Left lung (tissue), 10 donors: Measurements from ENCODE around the gene MYZAP. TPM values are rescaled to one million over a fixed set of nuclear protein-coding genes. Genes with fewer than 3 reads are reported as not detected.
A peak's percentile ranks its signal among the peaks of the same experiment; 100 is the strongest.

Experiments
- ATAC-seq: fragments of 200-7000 bp; cut with Tn5 transposase; one replicate; pipeline ENCODE4 v1.9.1; 2020; ENCODE audit warnings: moderate library complexity
- DNase-seq, 4 donors: peaks; one replicate each; pipeline ENCODE4 v3.0.0-alpha.2; 2013 to 2020
- H3K27ac ChIP-seq, 2 donors: fragments of 200-600 bp; sonication (generic) in 1 of 2; one replicate each; pipeline versions ENCODE4 v1.5.0 to v1.8.0; 2020 to 2021
- H3K27me3 ChIP-seq, 2 donors: fragments of 200-600 bp; sonication (generic) in 1 of 2; one replicate each; pipeline versions ENCODE4 v1.5.0 to v1.8.0; 2020 to 2021
- H3K36me3 ChIP-seq, 2 donors: fragments of 200-600 bp; sonication (generic) in 1 of 2; one replicate each; pipeline versions ENCODE4 v1.5.0 to v1.8.0; 2020 to 2021
- H3K4me1 ChIP-seq, 2 donors: fragments of 200-600 bp; one replicate each; pipeline ENCODE4 v1.8.0; 2021
- H3K4me3 ChIP-seq, 2 donors: fragments of 200-600 bp; sonication (generic) in 1 of 2; one replicate each; pipeline versions ENCODE4 v1.5.0 to v1.8.0; 2020 to 2021; ENCODE audit warnings: mild to moderate bottlenecking in 1 of 2
- H3K9me3 ChIP-seq, 2 donors: fragments of 200-600 bp; sonication (generic) in 1 of 2; one replicate each; pipeline versions ENCODE4 v1.5.0 to v1.8.0; 2020 to 2021
- intact Hi-C, 2 donors: fragments of 100-400 bp; cut with DNase I; formaldehyde crosslinking; loops; one replicate each; pipeline versions ENCODE4 v1.11.2 to v1.14.2; 2022
- polyA plus RNA-seq, 6 donors: library from polyadenylated mRNA; unstranded; fragments of 120-200 nt; gene quantifications; one replicate each; pipeline ENCODE4 v1.2.1, GENCODE V29; 2013; ENCODE audit not compliant: insufficient read length in 6 of 6
- total RNA-seq, 2 donors: library from RNA; stranded (reverse); fragmentation: NEBNext Ultra II Directional; extraction: Animal tissue kit (Norgen Biotek cat#: 25700); gene quantifications; one replicate each; pipeline ENCODE4 v1.2.1, GENCODE V29; 2021
- TF ChIP-seq, protein P1 (sequence below), 2 donors: fragments of 200-600 bp; sonication (generic) in 1 of 2; IDR thresholded peaks; one replicate each; pipeline versions ENCODE4 v1.5.0 to v1.8.0; 2021; ENCODE audit warnings: antibody characterized with exemption in 2 of 2
- donor health status: DM: no; HTN: yes; CAD: no.
- donor health status: DM: no; HTN: no; CAD: no.

MYZAP gene
- total and polyA plus RNA-seq, 8 donors = 17.1 to 66.1 (median 63.6) TPM

DNA sequence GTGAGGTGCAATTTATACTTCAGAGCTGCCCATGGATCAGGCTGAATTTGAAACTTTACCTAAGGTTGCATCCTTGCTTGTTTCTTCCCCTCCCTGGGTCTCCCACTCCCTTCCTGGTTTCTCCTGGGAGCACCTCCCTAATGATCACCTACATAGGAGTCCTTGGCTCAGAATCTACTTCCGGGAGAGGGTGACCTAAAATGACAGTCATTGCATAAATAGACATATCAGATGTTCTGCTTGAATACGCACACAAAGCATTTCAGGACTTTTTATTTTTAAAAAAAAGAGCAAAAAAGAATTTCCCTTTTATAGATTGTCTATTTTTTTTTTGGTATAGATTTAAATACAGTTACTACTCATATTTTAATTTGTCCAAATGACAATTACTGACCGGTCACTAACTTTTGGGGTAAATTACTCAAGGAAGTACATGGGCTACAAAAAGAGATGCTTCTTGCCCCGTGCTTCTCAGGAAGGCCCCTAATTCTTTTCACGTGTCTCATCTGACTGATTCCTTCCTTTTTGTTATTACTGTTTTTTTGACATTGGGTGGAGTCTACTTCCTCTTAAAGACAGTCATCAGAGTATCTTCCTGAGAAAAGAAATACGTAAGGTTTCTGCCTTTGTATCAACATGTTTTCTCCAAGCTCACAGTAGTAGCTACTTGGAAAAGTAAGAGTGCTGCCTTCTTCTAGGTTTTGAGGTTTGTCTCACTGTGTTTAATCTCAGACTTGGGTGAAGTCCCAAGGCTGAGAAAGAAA lies 4.9 kb upstream of the MYZAP start:
- DNase-seq (no peak), ATAC-seq (no peak)
- TF ChIP-seq, protein P1, sequence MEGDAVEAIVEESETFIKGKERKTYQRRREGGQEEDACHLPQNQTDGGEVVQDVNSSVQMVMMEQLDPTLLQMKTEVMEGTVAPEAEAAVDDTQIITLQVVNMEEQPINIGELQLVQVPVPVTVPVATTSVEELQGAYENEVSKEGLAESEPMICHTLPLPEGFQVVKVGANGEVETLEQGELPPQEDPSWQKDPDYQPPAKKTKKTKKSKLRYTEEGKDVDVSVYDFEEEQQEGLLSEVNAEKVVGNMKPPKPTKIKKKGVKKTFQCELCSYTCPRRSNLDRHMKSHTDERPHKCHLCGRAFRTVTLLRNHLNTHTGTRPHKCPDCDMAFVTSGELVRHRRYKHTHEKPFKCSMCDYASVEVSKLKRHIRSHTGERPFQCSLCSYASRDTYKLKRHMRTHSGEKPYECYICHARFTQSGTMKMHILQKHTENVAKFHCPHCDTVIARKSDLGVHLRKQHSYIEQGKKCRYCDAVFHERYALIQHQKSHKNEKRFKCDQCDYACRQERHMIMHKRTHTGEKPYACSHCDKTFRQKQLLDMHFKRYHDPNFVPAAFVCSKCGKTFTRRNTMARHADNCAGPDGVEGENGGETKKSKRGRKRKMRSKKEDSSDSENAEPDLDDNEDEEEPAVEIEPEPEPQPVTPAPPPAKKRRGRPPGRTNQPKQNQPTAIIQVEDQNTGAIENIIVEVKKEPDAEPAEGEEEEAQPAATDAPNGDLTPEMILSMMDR (IDR thresholded peaks at IDR 0.05) = no peak
- H3K9me3 ChIP-seq = peaks cover 0 to 17% of the 10 kb centered on the region in 2 donors
- intact Hi-C loops = no loop called here
- peak overlapping the region in 1 of 2 donors; percentile 14 for H3K27ac ChIP-seq
- peaks cover 5 to 11% of the 10 kb centered on the region in 2 donors for H3K4me1 ChIP-seq
- peaks cover 0 to 14% of the 10 kb centered on the region in 2 donors for H3K27me3 ChIP-seq
- no peaks in the 10 kb centered on the region for H3K36me3 ChIP-seq
- H3K4me3 ChIP-seq = no peak overlapping the region

DNA sequence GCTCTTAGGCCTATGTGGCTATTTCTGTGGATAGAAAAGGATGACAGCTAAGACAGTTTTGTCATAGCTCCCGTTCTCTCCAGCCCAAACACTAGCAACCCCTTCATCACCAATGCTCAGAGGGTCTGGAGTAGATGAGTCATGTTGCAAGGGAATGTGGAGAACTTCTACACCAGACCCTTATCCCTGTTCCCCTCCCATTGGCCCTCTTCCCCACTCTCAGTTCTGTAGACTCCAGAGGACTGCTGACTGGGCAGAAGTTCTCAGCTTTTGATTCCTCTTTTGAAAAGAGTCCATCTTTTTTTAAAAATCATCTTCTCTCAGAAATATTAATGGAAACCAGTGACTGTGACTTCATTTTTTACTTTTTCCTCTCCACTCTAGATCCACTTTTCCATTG lies 2.4 kb upstream of the MYZAP start:
- Histone ChIP-seq H3K27ac (peak overlapping the region in 1 of 2 donors; percentile 5), H3K9me3 (no peaks in the 10 kb centered on the region), H3K27me3 (peaks cover 0 to 24% of the 10 kb centered on the region in 2 donors), H3K4me3 (no peak overlapping the region), H3K4me1 (peaks cover 5 to 17% of the 10 kb centered on the region in 2 donors), H3K36me3 (no peaks in the 10 kb centered on the region)
- TF ChIP-seq, protein P1 (IDR thresholded peaks at IDR 0.05) = no peak
- DNase-seq (no peak), ATAC-seq (peak; percentile 6)
- intact Hi-C loops = no loop called here

DNA sequence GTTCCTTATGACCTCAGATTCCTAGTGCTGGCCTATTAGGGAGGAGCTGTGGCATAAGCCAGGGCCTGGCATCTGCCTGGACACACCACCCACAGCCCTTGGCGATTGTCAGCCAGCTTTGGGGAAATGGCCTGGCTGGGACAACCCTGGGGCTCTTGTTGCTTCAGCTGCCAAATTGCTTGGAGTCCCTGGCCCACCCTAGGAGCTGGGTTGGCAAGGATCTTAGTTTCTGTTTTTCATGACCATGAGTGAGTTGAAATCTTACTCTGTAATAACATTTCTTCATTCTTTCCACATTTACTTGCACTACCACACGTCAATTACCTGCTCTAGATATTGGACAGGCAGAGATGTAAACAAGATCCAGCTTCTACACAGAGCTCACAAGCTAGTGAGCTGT lies 1.9 kb upstream of the MYZAP start:
- Histone ChIP-seq H3K27me3 (peaks cover 0 to 24% of the 10 kb centered on the region in 2 donors), H3K9me3 (no peaks in the 10 kb centered on the region), H3K4me1 (peaks cover 5 to 17% of the 10 kb centered on the region in 2 donors), H3K27ac (peak overlapping the region in 1 of 2 donors; percentile 5), H3K4me3 (no peak overlapping the region), H3K36me3 (no peaks in the 10 kb centered on the region)
- intact Hi-C loops = no loop called here
- ATAC-seq (no peak), DNase-seq (no peak)
- TF ChIP-seq, protein P1 (IDR thresholded peaks at IDR 0.05) = no peak

DNA sequence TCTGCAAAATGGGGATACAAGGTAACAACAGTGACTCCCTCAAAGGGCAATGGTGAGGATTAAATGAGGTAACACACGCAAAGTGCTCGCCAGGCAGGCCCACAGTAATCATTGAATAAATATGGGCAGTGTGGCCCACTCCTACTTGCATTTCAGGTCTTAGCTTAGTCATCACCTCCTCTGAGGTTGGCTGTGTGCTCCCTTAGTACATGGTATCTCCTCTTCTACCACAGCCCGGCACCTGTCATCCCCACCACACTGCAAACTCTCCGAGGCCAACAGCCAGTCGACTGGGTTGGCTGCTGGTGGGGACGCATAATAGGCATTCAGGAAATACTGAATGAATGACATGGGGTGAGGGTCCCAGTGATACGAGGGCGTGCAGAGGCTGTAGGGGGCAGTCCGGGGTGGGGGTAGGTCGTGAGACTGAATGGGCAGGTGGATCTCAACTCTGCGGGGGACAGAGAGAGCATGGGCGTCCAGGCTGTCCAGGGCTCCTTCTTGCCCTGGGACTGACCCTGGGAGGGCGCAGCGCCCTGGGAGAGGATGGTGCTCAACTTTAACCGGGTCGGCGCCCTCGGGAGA lies 375 bp upstream of the MYZAP start:
- no peak for DNase-seq
- TF ChIP-seq, protein P1 (IDR thresholded peaks at IDR 0.05) = no peak
- Histone ChIP-seq H3K4me3 (peak overlapping the region; percentile 36 to 57), H3K4me1 (peaks cover 5 to 17% of the 10 kb centered on the region in 2 donors), H3K27ac (peak overlapping the region in 1 of 2 donors; percentile 73), H3K9me3 (no peaks in the 10 kb centered on the region), H3K27me3 (peaks cover 0 to 24% of the 10 kb centered on the region in 2 donors), H3K36me3 (no peaks in the 10 kb centered on the region)
- intact Hi-C loops = no loop called here
- ATAC-seq = peak; percentile 11

DNA sequence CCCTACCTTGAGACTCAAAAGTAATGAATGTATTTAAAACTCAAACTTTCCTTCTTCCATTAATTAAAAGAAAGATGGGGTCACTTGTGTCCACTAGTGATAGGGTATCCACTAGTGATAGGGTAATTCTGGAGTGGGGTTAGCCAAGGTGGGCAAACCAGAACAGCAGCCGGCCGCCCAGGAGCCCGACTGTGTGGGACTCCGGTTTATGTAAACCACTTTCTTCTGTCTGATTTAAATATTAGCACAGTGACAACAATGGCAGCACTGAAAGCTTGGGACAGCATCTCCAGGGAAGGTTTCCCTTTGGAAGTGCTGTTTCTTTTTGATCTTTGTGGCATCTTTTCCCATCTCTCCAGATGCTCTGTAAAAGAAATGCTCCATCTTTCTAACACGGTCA lies 722 bp downstream of the MYZAP start:
- Histone ChIP-seq H3K4me3 (peak overlapping the region; percentile 36 to 57), H3K27ac (peak overlapping the region; percentile 67 to 73), H3K36me3 (no peaks in the 10 kb centered on the region), H3K4me1 (peaks cover 5 to 17% of the 10 kb centered on the region in 2 donors), H3K9me3 (no peaks in the 10 kb centered on the region), H3K27me3 (peaks cover 0 to 24% of the 10 kb centered on the region in 2 donors)
- TF ChIP-seq, protein P1 (IDR thresholded peaks at IDR 0.05) = no peak
- intact Hi-C loops = no loop called here
- DNase-seq = no peak
- no peak for ATAC-seq
